Keratinocyte (primary cell): Measurements from ENCODE around the gene FLVCR1. TPM values are rescaled to one million over a fixed set of nuclear protein-coding genes. Genes with fewer than 3 reads are reported as not detected.
"Not testable (repeated sequence)": the region's sequence is repeated elsewhere in the genome, so short reads cannot be mapped to it uniquely, and the experiment has no call there.

Experiments used
- DNase-seq: peaks from one replicate; pipeline ENCODE4 v3.0.0-alpha.2; 2011; ENCODE audit warnings: low read depth, missing footprints, low spot score
- FAIRE-seq: peaks from 2 replicates; lab custom pipeline; 2011; peaks lifted over from hg19 to GRCh38; lab: Jason Lieb, UNC
- H2AFZ ChIP-seq: 2 replicates; pipeline ENCODE4 v1.6.0; 2012; ENCODE audit warnings: low read length, control low read depth, inconsistent platforms; ENCODE audit not compliant: control insufficient read depth
- H3K27ac ChIP-seq: 2 replicates; pipeline ENCODE4 v1.5.1; 2011; ENCODE audit warnings: low read length; ENCODE audit not compliant: control insufficient read depth, insufficient read depth
- H3K27me3 ChIP-seq: 3 replicates; pipeline ENCODE4 v1.6.0; 2011; ENCODE audit warnings: low read length; ENCODE audit not compliant: control insufficient read depth, insufficient read depth; ENCODE audit errors: extremely low read depth
- H3K36me3 ChIP-seq, 2 experiments: 2 replicates in 1 of 2; 3 replicates in 1 of 2; pipeline ENCODE4 v1.5.1; 2011; ENCODE audit warnings: low read length in 2 of 2, mild to moderate bottlenecking in 1 of 2; ENCODE audit not compliant: control insufficient read depth in 2 of 2, insufficient read depth in 2 of 2; ENCODE audit errors: extremely low read depth in 1 of 2
- H3K4me1 ChIP-seq: 3 replicates; pipeline ENCODE4 v1.5.1; 2011; ENCODE audit warnings: low read length; ENCODE audit not compliant: control insufficient read depth, insufficient read depth; ENCODE audit errors: extremely low read depth
- H3K4me2 ChIP-seq: 3 replicates; pipeline ENCODE4 v1.6.0; 2011; ENCODE audit warnings: low read depth, low read length; ENCODE audit not compliant: control insufficient read depth, insufficient read depth; ENCODE audit errors: extremely low read depth
- H3K4me3 ChIP-seq, 3 experiments: fragments of 200-600 bp in 1 of 3; sonication (generic) in 1 of 3; 2 replicates in 2 of 3; 3 replicates in 1 of 3; pipeline ENCODE4 v1.5.1; 2011 to 2016; ENCODE audit warnings: low read length in 3 of 3, mild to moderate bottlenecking in 3 of 3, control low read depth in 2 of 3, inconsistent platforms in 1 of 3, low read depth in 1 of 3, mixed read lengths in 1 of 3, mixed run types in 1 of 3, moderate library complexity in 1 of 3; ENCODE audit not compliant: control insufficient read depth in 2 of 3, insufficient read depth in 2 of 3; ENCODE audit errors: extremely low read depth in 1 of 3
- H3K79me2 ChIP-seq: 2 replicates; pipeline ENCODE4 v1.6.0; 2012; ENCODE audit warnings: low read length; ENCODE audit not compliant: control insufficient read depth, insufficient read depth
- H3K9ac ChIP-seq: 3 replicates; pipeline ENCODE4 v1.6.0; 2011; ENCODE audit warnings: low read length; ENCODE audit not compliant: control insufficient read depth, insufficient read depth; ENCODE audit errors: extremely low read depth
- H3K9me1 ChIP-seq: 3 replicates; pipeline ENCODE4 v1.6.0; 2011; ENCODE audit warnings: low read length; ENCODE audit not compliant: control insufficient read depth, insufficient read depth; ENCODE audit errors: extremely low read depth
- H3K9me3 ChIP-seq: 2 replicates; pipeline ENCODE4 v1.5.1; 2012; ENCODE audit warnings: low read depth, low read length; ENCODE audit not compliant: control insufficient read depth
- H4K20me1 ChIP-seq: 3 replicates; pipeline ENCODE4 v1.6.0; 2011; ENCODE audit warnings: low read length; ENCODE audit not compliant: control insufficient read depth, insufficient read depth; ENCODE audit errors: extremely low read depth
- EZH2 ChIP-seq: IDR thresholded peaks from one replicate; pipeline ENCODE4 v1.6.1; 2012; ENCODE audit warnings: inconsistent platforms, mild to moderate bottlenecking, low read length, moderate library complexity
- dilution Hi-C: fragments of 300-500 bp; cut with MboI; formaldehyde crosslinking; loops from one replicate; pipeline ENCODE4 v1.7.0; 2020; ENCODE audit warnings: low sequenced_read_pairs; ENCODE audit not compliant: extremely low pct_ligation_motif_present
- polyA plus RNA-seq, 5 experiments: library from polyadenylated mRNA; depleted of rRNA in 3 of 5; stranded (reverse) in 3 of 5; stranded (forward) in 1 of 5; unstranded in 1 of 5; fragments of >200 nt; gene quantifications; 1 replicate in 1 of 5; 2 replicates in 3 of 5; 3 replicates in 1 of 5; pipeline versions ENCODE4 v1.2.1 to v1.2.3, GENCODE V29; 2011 to 2012; ENCODE audit warnings: missing spikeins in 2 of 5, low read depth in 1 of 5, low replicate concordance in 1 of 5
- TF ChIP-seq, protein P1 (sequence below), 3 experiments: IDR thresholded peaks in 1 of 3; conservative IDR thresholded peaks in 1 of 3; optimal IDR thresholded peaks in 1 of 3; 2 replicates in 2 of 3; 3 replicates in 1 of 3; pipeline versions ENCODE3 to v1.5.1; 2011; ENCODE audit warnings: low read length in 3 of 3, mild to moderate bottlenecking in 3 of 3, moderate library complexity in 2 of 3, control low read depth in 1 of 3, inconsistent platforms in 1 of 3; ENCODE audit not compliant: insufficient read depth in 2 of 3; ENCODE audit errors: extremely low read depth in 1 of 3

FLVCR1 gene
- polyA plus RNA-seq, 1 donor (not counting 4 experiments of a cell fraction or from before 2014, with no cell fraction given): 6.4 TPM

DNA sequence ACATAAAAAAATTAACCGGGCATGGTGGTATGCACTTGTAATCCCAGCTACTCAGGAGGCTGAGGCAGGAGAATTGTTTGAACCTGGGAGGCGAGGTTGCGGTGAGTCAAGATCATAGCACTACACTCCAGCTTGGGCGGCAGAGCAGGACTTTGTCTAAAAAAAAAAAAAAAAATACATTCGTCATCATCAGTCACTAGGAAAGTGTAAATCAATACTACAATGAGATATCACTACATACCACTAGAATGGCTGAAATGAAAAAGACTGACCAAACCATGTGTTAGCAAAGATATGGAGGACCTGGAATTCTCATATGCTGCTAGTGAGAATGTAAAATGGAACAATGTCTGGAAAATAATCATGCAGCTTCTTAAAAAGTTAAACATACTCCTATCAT lies 19.9 kb upstream of the FLVCR1 start:
- TF ChIP-seq, protein P1, sequence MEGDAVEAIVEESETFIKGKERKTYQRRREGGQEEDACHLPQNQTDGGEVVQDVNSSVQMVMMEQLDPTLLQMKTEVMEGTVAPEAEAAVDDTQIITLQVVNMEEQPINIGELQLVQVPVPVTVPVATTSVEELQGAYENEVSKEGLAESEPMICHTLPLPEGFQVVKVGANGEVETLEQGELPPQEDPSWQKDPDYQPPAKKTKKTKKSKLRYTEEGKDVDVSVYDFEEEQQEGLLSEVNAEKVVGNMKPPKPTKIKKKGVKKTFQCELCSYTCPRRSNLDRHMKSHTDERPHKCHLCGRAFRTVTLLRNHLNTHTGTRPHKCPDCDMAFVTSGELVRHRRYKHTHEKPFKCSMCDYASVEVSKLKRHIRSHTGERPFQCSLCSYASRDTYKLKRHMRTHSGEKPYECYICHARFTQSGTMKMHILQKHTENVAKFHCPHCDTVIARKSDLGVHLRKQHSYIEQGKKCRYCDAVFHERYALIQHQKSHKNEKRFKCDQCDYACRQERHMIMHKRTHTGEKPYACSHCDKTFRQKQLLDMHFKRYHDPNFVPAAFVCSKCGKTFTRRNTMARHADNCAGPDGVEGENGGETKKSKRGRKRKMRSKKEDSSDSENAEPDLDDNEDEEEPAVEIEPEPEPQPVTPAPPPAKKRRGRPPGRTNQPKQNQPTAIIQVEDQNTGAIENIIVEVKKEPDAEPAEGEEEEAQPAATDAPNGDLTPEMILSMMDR (optimal IDR thresholded peaks at IDR 0.05 in 1 of 3, IDR thresholded peaks at IDR 0.05 in 1 of 3, conservative IDR thresholded peaks at IDR 0.05 in 1 of 3; ENCODE audit: extremely low read depth in 1 of 3, insufficient read depth in 2 of 3, low read length in 3 of 3): no peak
- no peak for TF ChIP-seq EZH2
- H3K9ac ChIP-seq: no peak overlapping the region
- H4K20me1 ChIP-seq: no peaks in the 10 kb centered on the region
- no peak for FAIRE-seq
- H3K4me3 ChIP-seq: no peak overlapping the region
- no peak overlapping the region for H3K27ac ChIP-seq
- no peaks in the 10 kb centered on the region for H3K27me3 ChIP-seq
- H3K4me2 ChIP-seq: no peak overlapping the region
- H3K4me1 ChIP-seq: no peaks in the 10 kb centered on the region
- H3K9me1 ChIP-seq: no peaks in the 10 kb centered on the region
- dilution Hi-C loops: no loop called here
- H3K36me3 ChIP-seq: no peaks in the 10 kb centered on the region
- no peaks in the 10 kb centered on the region for H3K79me2 ChIP-seq
- H3K9me3 ChIP-seq: no peaks in the 10 kb centered on the region
- H2AFZ ChIP-seq: no peak overlapping the region
- no peak for DNase-seq

DNA sequence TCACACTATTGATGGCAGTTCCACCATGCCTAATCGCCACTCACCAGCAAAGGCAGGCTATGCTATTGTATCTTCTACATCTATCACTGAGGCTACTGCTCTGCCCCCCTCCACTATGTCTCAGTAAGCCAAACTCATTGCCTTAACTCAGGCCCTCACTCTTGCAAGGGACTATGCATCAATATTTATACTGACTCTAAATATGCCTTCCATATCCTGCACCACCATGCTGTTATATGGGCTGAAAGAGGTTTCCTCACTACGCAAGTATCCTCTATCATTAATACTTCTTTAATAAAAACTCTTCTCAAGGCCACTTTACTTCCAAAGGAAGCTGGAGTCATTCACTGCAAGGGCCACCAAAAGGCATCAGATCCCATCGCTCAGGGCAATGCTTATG lies 13.6 kb upstream of the FLVCR1 start:
- H3K9me3 ChIP-seq, H3K27me3 ChIP-seq, H3K9me1 ChIP-seq, H3K79me2 ChIP-seq, H3K4me1 ChIP-seq, DNase-seq, H3K36me3 ChIP-seq, H3K9ac ChIP-seq, H4K20me1 ChIP-seq, FAIRE-seq, H3K4me2 ChIP-seq, H3K27ac ChIP-seq, H3K4me3 ChIP-seq, dilution Hi-C loops, H2AFZ ChIP-seq: not testable (repeated sequence)

DNA sequence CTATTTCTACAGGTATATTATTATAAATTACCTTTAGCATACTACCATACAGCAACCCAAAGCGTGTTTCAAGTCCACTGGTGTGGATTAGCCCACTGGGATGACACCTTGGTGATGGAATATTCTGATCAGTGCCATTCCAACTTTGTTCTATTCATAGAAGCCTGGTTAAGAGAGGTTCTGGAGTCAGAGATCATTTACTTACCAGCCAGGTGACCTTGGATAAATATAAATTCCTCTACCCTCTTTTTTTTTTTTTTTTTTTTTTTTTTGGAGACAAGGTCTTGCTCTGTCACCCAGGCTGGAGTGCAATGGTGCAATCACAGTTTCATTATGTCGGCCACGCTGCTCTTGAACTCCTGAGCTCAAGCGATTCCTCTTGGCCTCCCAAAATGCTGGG lies 10.5 kb upstream of the FLVCR1 start, which contains the start of gene SPATA45:
TSS of gene SPATA45 (minus strand) at position 101 of the 400 bp plus-strand sequence. CDS start 11,500 bp downstream, outside the sequence.
- Histone ChIP-seq H3K4me1 (no peaks in the 10 kb centered on the region), H3K36me3 (no peaks in the 10 kb centered on the region), H3K4me2 (no peak within 1 kb of the TSS), H3K27ac (no peak within 1 kb of the TSS), H3K9me1 (no peaks in the 10 kb centered on the region), H3K9me3 (peaks cover 2% of the 10 kb centered on the region), H2AFZ (no peak within 1 kb of the TSS), H3K79me2 (no peaks in the 10 kb centered on the region), H3K4me3 (no peak within 1 kb of the TSS), H3K9ac (no peak within 1 kb of the TSS), H4K20me1 (no peaks in the 10 kb centered on the region), H3K27me3 (no peaks in the 10 kb centered on the region)
- TF ChIP-seq, protein P1 (optimal IDR thresholded peaks at IDR 0.05 in 1 of 3, IDR thresholded peaks at IDR 0.05 in 1 of 3, conservative IDR thresholded peaks at IDR 0.05 in 1 of 3; ENCODE audit: extremely low read depth in 1 of 3, insufficient read depth in 2 of 3, low read length in 3 of 3): no peak
- dilution Hi-C loops: no loop called here
- DNase-seq (no peak), FAIRE-seq (no peak)
